Activated CD8-positive, alpha-beta memory T cell treated with anti-CD3 and anti-CD28 coated beads, Interleukin-2, amount 50 U/mL, for 24 hours (primary cell): Measurements from ENCODE around the gene RAD51B.

Experiments
- DNase-seq: peaks from one replicate; pipeline ENCODE4 v3.0.0-alpha.2; 2020; ENCODE audit errors: extremely low read depth

The RAD51B gene

DNA sequence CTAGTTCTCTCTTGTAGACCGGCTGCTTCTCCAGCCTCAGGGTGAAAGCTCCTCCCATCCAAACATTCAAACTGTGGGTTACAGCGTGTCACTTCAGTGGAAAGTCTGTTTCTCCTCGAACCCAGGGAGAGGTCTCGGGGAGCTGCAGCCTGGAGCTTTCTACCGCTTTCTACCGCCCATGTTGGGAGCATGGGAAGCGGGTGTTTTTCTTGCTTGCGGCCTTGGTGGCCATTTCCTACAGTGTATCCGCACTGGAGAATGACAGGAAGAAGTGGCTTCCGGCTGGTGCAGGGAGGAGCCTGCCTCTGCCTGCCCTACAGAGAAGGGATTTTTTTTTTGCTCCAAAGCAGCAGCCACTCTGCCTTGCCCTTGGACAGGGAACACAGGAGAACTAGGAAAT lies 952.1 kb downstream of the RAD51B start:
- DNase-seq, result no peak

DNA sequence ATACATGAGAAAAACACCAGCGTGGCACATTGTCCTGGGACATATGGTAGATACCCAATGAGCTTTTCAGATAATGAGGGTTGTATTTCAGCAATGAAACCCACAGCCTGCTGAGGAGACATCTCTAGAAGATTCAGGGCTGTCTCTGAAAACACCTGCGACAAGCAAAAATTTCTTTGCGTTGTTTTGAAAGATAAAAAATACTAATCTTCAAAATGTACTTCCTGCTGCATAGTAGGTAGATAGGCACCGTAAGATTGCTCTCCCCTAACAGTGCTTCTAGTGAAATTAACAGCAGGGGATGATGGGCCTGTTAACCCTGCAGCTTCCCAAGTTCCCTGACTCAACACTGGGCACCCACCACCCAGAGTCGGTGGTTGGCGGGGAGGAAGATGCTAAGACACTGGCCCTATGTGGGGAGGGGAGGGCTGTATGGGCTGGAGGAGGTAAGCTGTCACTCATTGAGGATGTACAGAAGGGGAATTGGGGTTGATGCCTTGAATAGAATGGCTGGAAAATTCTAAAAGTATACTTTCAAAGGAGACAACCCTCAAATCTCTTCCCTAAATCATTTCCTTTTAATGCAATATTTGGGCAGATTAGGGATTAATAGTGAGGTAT lies 953.3 kb downstream of the RAD51B start:
- no peak for DNase-seq

DNA sequence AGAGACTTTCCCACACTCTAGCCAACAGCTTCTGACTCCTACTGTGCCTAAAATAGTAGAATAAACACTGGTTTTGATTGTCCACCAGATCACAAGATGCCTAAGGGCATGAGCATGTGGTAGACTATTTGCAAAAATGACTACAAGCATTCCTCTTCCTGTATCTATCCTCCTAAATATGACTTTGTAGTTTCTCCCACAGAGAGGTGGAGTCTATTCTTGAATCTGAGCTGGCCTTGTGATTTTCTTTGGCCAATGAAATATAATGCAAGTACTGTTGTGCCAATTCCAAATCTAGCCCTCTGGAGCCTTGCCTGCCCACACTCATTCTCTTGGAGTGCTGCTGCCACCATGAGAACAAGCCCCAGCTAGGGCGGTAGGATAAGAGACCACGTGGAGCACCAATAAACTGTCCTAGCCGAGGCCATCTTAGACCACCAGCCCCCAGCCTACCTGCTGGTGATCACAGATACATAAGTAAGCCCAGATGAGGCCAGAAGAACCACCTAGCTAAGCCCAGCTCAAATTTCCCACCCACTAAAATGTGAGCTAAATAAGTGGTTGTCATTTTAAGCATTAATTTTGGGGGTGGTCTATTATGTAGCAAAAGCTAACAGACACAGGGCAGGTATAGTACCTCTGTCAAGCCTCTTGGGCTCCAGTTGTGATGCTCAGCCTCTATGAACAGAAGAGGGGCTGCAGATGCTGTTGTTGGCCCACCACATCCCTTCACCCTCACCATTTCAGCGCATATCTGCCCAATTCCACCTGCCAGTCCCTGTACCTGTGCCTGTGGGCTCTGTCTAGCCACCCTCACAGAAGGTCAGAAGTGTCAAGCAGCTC lies 955.4 kb downstream of the RAD51B start:
- DNase-seq, result no peak

- DNase-seq, result no peak
Observed at GRCh38 chr14:68775614-68776126, 956.1 kb downstream of the RAD51B start.

- no peak for DNase-seq
Observed at GRCh38 chr14:68777644-68778043, 958.1 kb downstream of the RAD51B start.
